GM12878 (cell line): ENCODE results near the gene LAMC3. TPM values are rescaled to one million over a fixed set of nuclear protein-coding genes. Genes with fewer than 3 reads are reported as not detected.

Experiments used
- ATAC-seq: fragments of 200-7000 bp; cut with Tn5 transposase; 3 replicates; pipeline ENCODE4 v1.9.1; 2020; ENCODE audit warnings: mild to moderate bottlenecking, moderate library complexity
- BruUV-seq: library from RNA; stranded (reverse); fragments of 400-500 nt; replicated peaks from 2 replicates; lab custom pipeline; 2021; lab: Mats Ljungman, UMichigan
- CTCF ChIA-PET: fragments of 300-600 bp; sonication (Branson Sonifier 250); formaldehyde crosslinking; extraction: SDS; loops from one replicate; lab custom pipeline; 2021; ENCODE audit warnings: inconsistent platforms; lab: Yijun Ruan, JAX
- POLR2A ChIA-PET: fragments of 350-600 bp; formaldehyde crosslinking; extraction: SDS; loops from one replicate; lab custom pipeline; 2021; ENCODE audit warnings: inconsistent platforms; lab: Charles Lee
- RAD21 ChIA-PET: fragments of 300-600 bp; sonication (Branson Sonifier 250); formaldehyde crosslinking; loops from one replicate; lab custom pipeline; 2023; ENCODE audit warnings: antibody characterized with exemption; ENCODE audit not compliant: unreplicated experiment; lab: Charles Lee
- SMC1A ChIA-PET: fragments of 300-600 bp; sonication (Branson Sonifier 250); formaldehyde crosslinking; loops from one replicate; lab custom pipeline; 2023; ENCODE audit not compliant: unreplicated experiment, uncharacterized antibody; lab: Charles Lee
- DNase-seq: peaks from one replicate; pipeline ENCODE4 v3.0.0-alpha.2; 2011; ENCODE audit warnings: low read depth, low spot score
- FAIRE-seq: peaks from 3 replicates; lab custom pipeline; 2011; peaks lifted over from hg19 to GRCh38; lab: Jason Lieb, UNC
- H2AFZ ChIP-seq: 2 replicates; pipeline ENCODE4 v1.6.0; 2011; ENCODE audit warnings: low read depth, low read length, control low read depth; ENCODE audit not compliant: control insufficient read depth
- H3K27ac ChIP-seq: 2 replicates; pipeline ENCODE4 v1.5.1; 2011; ENCODE audit warnings: control low read depth; ENCODE audit not compliant: control insufficient read depth, insufficient read depth
- H3K27me3 ChIP-seq, 2 experiments: replicated peaks in 1 of 2; 2 replicates each; pipeline versions ENCODE4 v1.6.0 to v1.6.1; 2011; ENCODE audit warnings: low read length in 1 of 2; ENCODE audit not compliant: control insufficient read depth in 2 of 2, insufficient read depth in 2 of 2
- H3K36me3 ChIP-seq, 2 experiments: 2 replicates each; pipeline ENCODE4 v1.5.1; 2011; ENCODE audit warnings: low read length in 1 of 2; ENCODE audit not compliant: control insufficient read depth in 2 of 2, insufficient read depth in 2 of 2
- H3K4me1 ChIP-seq: 2 replicates; pipeline ENCODE4 v1.6.1; 2011; ENCODE audit warnings: mild to moderate bottlenecking, low read length, moderate library complexity, mixed read lengths; ENCODE audit not compliant: control insufficient read depth, insufficient read depth
- H3K4me2 ChIP-seq: 2 replicates; pipeline ENCODE4 v1.6.0; 2011; ENCODE audit warnings: control low read depth; ENCODE audit not compliant: control insufficient read depth, insufficient read depth
- H3K4me3 ChIP-seq: fragments of 200-600 bp; sonication (generic); 2 replicates; pipeline ENCODE4 v1.5.1; 2016
- H3K79me2 ChIP-seq: 2 replicates; pipeline ENCODE4 v1.6.0; 2011; ENCODE audit warnings: low read length; ENCODE audit not compliant: control insufficient read depth, insufficient read depth
- H3K9ac ChIP-seq: 2 replicates; pipeline ENCODE4 v1.8.0; 2011; ENCODE audit warnings: low read length, control low read depth, mixed read lengths; ENCODE audit not compliant: control insufficient read depth, insufficient read depth
- H3K9me3 ChIP-seq: replicated peaks from 3 replicates; pipeline ENCODE4 v1.5.1; 2011; ENCODE audit warnings: mild to moderate bottlenecking, low read length; ENCODE audit not compliant: control insufficient read depth, insufficient read depth
- H4K20me1 ChIP-seq: 2 replicates; pipeline ENCODE4 v1.6.0; 2011; ENCODE audit not compliant: control insufficient read depth, insufficient read depth
- CHD4 ChIP-seq: fragments of 200-600 bp; sonication (generic); IDR thresholded peaks from 2 replicates; pipeline ENCODE4 v1.6.1; 2016; ENCODE audit warnings: mild to moderate bottlenecking
- ESRRA ChIP-seq: IDR thresholded peaks from 2 replicates; pipeline ENCODE4 v1.6.1; 2012; ENCODE audit warnings: mild to moderate bottlenecking, low read length, improper control_type of control experiment
- ETV6 ChIP-seq, 2 experiments: fragments of 450-650 bp in 1 of 2; IDR thresholded peaks in 1 of 2; conservative IDR thresholded peaks in 1 of 2; 2 replicates each; pipeline ENCODE4 v1.6.1; 2014; ENCODE audit warnings: antibody characterized with exemption in 1 of 2, borderline replicate concordance in 1 of 2, low read depth in 1 of 2, mild to moderate bottlenecking in 1 of 2, moderate library complexity in 1 of 2
- SIN3A ChIP-seq: IDR thresholded peaks from 2 replicates; pipeline ENCODE4 v1.6.1; 2012; ENCODE audit warnings: low read depth, low read length, improper control_type of control experiment
- SMARCA5 ChIP-seq: fragments of 450-650 bp; IDR thresholded peaks from 2 replicates; pipeline ENCODE4 v1.6.1; 2017; ENCODE audit warnings: mild to moderate bottlenecking
- SUPT20H ChIP-seq: IDR thresholded peaks from 2 replicates; pipeline ENCODE4 v1.6.1; 2011; ENCODE audit warnings: low read depth, mild to moderate bottlenecking, low read length, moderate library complexity, borderline replicate concordance; ENCODE audit not compliant: control insufficient read depth
- TAF1 ChIP-seq: IDR thresholded peaks from 2 replicates; pipeline ENCODE4 v1.6.1; 2011; ENCODE audit warnings: mild to moderate bottlenecking, low read depth, low read length, borderline replicate concordance
- YBX1 ChIP-seq: fragments of 450-650 bp; IDR thresholded peaks from 2 replicates; pipeline ENCODE4 v1.6.1; 2016; ENCODE audit warnings: antibody characterized with exemption
- ZNF274 ChIP-seq: IDR thresholded peaks from one replicate; pipeline ENCODE4 v1.8.0; 2011; ENCODE audit not compliant: insufficient read length, insufficient read depth
- WGBS: methylation state at CpG from one replicate; pipeline ENCODE4 v1.1.6; 2016; ENCODE audit warnings: low lambda C conversion rate; ENCODE audit not compliant: insufficient replicate concordance, insufficient coverage; ENCODE audit errors: missing lambda C conversion rate; 5-methylcytosine and 5-hydroxymethylcytosine counted together
- in situ Hi-C: fragments of 300-500 bp; cut with MboI; formaldehyde crosslinking; loops from 9 replicates; pipeline ENCODE4 v1.14.3; 2018; ENCODE audit warnings: mixed read lengths
- intact Hi-C: fragments of 100-400 bp; cut with micrococcal nuclease; formaldehyde crosslinking; loops from one replicate; pipeline ENCODE4 v1.14.2; 2022; ENCODE audit not compliant: unreplicated experiment
- polyA plus RNA-seq, 11 experiments: library from polyadenylated mRNA; depleted of rRNA in 4 of 11; unstranded in 6 of 11; stranded (reverse) in 5 of 11; fragments of >200 nt; fragmentation: Nextera tagmentation in 4 of 11; fragmentation: Illumina TruSeq in 1 of 11; extraction: Ambion mirVana in 4 of 11; extraction: Trizol in 1 of 11; gene quantifications; 1 replicate in 1 of 11; 2 replicates in 10 of 11; pipeline versions ENCODE4 v1.2.1 to v1.2.3, GENCODE V29; 2011 to 2016; ENCODE audit warnings: inconsistent platforms in 2 of 11, missing spikeins in 2 of 11, low read depth in 1 of 11
- total RNA-seq, 4 experiments: library from RNA; depleted of rRNA in 3 of 4; stranded (reverse); fragments of >200 nt in 3 of 4; fragmentation: Illumina TruSeq in 1 of 4; extraction: Trizol in 1 of 4; gene quantifications; 2 replicates each; pipeline versions ENCODE4 v1.2.1 to v1.2.3, GENCODE V29; 2013 to 2021
- TF ChIP-seq, protein P1 (sequence below): IDR thresholded peaks from 2 replicates; pipeline ENCODE4 v1.6.1; 2012; ENCODE audit warnings: low read depth, low read length, improper control_type of control experiment
- TF ChIP-seq, protein P2 (sequence below): IDR thresholded peaks from 2 replicates; pipeline ENCODE4 v1.6.1; 2011; ENCODE audit warnings: borderline replicate concordance, low read depth, mild to moderate bottlenecking, moderate library complexity, low read length; ENCODE audit not compliant: insufficient read depth, poor library complexity, severe bottlenecking
- TF ChIP-seq, protein P3 (sequence below): fragments of 150-350 bp; IDR thresholded peaks from 2 replicates; pipeline ENCODE4 v1.6.1; 2016; ENCODE audit warnings: low read depth, low read length
- TF ChIP-seq, protein P4 (sequence below): fragments of 450-650 bp; IDR thresholded peaks from 2 replicates; pipeline ENCODE4 v1.6.1; 2017; ENCODE audit warnings: mild to moderate bottlenecking, moderate library complexity

Gene LAMC3
- total and polyA plus RNA-seq, 10 of the 15 experiments (the other 5 are each of a cell fraction or from before 2014, with no cell fraction given): under 0.01 to 0.08 TPM; not detected in 8

DNA sequence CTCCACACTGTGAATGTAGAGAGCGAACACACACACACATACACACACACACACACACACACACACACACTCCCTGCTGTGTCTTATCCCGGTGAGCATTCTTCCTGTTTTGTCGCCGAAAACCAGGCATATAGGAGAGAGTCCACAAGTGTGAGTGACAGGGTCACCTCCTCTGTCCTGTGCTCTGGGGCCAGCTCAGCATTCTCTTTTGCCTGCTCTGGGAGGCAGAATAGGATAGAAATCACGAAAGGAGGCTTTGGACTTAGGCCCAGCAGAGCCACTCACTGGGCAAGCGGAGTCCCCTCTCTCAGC, 3.0 kb downstream of the LAMC3 start (continued):
- TF ChIP-seq ZNF274 (no peak), SIN3A (no peak), TAF1 (no peak)

DNA sequence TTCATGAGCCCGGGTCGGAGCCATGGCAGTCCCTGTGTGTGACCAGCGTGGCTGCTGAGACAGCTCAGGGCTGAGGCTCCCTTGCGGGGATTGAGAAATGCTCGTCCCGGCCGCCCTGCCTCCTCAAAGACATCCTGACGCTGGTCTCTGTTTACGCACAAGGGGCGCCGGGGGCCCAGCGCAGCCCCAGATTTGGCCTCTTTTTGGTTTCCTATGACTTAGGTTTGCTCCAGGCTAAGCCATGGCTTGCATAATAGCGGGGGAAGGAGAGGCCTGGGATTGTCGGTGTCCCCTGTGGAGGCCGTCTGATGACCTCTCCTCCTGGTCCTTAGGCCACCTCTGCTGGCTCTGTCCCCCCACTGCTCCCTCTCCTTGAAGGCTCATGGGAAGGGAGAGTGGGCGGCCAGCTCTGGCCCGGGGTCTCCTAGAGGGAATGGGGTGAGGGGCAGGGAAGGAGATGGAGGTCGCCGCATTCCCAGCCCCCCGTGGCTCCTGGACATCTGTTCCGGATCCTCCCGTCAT, 3.5 kb downstream of the LAMC3 start:
- no peak for FAIRE-seq
- H3K27me3 ChIP-seq: peaks cover 0 to 2% of the 10 kb centered on the region in 2 experiments; a peak in 3 of 4 replicates
- TF ChIP-seq, protein P1, sequence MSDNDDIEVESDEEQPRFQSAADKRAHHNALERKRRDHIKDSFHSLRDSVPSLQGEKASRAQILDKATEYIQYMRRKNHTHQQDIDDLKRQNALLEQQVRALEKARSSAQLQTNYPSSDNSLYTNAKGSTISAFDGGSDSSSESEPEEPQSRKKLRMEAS: no peak
- no peak for TF ChIP-seq ETV6 (conservative IDR thresholded peaks at IDR 0.05 in 1 of 2, IDR thresholded peaks at IDR 0.05 in 1 of 2; ENCODE audit: borderline replicate concordance in 1 of 2, low read depth in 1 of 2)
- no peak for TF ChIP-seq CHD4
- no peak for TF ChIP-seq YBX1
- no peak for TF ChIP-seq SUPT20H
- TF ChIP-seq, protein P2, sequence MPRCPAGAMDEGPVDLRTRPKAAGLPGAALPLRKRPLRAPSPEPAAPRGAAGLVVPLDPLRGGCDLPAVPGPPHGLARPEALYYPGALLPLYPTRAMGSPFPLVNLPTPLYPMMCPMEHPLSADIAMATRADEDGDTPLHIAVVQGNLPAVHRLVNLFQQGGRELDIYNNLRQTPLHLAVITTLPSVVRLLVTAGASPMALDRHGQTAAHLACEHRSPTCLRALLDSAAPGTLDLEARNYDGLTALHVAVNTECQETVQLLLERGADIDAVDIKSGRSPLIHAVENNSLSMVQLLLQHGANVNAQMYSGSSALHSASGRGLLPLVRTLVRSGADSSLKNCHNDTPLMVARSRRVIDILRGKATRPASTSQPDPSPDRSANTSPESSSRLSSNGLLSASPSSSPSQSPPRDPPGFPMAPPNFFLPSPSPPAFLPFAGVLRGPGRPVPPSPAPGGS: no peak
- TF ChIP-seq SMARCA5: no peak
- no peak for TF ChIP-seq ESRRA
- TF ChIP-seq, protein P3, sequence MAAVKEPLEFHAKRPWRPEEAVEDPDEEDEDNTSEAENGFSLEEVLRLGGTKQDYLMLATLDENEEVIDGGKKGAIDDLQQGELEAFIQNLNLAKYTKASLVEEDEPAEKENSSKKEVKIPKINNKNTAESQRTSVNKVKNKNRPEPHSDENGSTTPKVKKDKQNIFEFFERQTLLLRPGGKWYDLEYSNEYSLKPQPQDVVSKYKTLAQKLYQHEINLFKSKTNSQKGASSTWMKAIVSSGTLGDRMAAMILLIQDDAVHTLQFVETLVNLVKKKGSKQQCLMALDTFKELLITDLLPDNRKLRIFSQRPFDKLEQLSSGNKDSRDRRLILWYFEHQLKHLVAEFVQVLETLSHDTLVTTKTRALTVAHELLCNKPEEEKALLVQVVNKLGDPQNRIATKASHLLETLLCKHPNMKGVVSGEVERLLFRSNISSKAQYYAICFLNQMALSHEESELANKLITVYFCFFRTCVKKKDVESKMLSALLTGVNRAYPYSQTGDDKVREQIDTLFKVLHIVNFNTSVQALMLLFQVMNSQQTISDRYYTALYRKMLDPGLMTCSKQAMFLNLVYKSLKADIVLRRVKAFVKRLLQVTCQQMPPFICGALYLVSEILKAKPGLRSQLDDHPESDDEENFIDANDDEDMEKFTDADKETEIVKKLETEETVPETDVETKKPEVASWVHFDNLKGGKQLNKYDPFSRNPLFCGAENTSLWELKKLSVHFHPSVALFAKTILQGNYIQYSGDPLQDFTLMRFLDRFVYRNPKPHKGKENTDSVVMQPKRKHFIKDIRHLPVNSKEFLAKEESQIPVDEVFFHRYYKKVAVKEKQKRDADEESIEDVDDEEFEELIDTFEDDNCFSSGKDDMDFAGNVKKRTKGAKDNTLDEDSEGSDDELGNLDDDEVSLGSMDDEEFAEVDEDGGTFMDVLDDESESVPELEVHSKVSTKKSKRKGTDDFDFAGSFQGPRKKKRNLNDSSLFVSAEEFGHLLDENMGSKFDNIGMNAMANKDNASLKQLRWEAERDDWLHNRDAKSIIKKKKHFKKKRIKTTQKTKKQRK: no peak
- TF ChIP-seq, protein P4, sequence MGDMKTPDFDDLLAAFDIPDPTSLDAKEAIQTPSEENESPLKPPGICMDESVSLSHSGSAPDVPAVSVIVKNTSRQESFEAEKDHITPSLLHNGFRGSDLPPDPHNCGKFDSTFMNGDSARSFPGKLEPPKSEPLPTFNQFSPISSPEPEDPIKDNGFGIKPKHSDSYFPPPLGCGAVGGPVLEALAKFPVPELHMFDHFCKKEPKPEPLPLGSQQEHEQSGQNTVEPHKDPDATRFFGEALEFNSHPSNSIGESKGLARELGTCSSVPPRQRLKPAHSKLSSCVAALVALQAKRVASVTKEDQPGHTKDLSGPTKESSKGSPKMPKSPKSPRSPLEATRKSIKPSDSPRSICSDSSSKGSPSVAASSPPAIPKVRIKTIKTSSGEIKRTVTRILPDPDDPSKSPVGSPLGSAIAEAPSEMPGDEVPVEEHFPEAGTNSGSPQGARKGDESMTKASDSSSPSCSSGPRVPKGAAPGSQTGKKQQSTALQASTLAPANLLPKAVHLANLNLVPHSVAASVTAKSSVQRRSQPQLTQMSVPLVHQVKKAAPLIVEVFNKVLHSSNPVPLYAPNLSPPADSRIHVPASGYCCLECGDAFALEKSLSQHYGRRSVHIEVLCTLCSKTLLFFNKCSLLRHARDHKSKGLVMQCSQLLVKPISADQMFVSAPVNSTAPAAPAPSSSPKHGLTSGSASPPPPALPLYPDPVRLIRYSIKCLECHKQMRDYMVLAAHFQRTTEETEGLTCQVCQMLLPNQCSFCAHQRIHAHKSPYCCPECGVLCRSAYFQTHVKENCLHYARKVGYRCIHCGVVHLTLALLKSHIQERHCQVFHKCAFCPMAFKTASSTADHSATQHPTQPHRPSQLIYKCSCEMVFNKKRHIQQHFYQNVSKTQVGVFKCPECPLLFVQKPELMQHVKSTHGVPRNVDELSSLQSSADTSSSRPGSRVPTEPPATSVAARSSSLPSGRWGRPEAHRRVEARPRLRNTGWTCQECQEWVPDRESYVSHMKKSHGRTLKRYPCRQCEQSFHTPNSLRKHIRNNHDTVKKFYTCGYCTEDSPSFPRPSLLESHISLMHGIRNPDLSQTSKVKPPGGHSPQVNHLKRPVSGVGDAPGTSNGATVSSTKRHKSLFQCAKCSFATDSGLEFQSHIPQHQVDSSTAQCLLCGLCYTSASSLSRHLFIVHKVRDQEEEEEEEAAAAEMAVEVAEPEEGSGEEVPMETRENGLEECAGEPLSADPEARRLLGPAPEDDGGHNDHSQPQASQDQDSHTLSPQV: no peak

More for the DNA sequence above, 3.5 kb downstream of the LAMC3 start:
- Histone ChIP-seq H3K9ac (no peak overlapping the region), H3K9me3 (no peaks in the 10 kb centered on the region), H3K4me3 (no peak overlapping the region), H3K4me2 (no peak overlapping the region), H3K79me2 (no peaks in the 10 kb centered on the region), H2AFZ (no peak overlapping the region), H3K27ac (no peak overlapping the region), H3K36me3 (no peaks in the 10 kb centered on the region), H3K4me1 (no peaks in the 10 kb centered on the region), H4K20me1 (no peaks in the 10 kb centered on the region)
- ChIA-PET CTCF (no interaction called here), POLR2A (no interaction called here), SMC1A (interaction anchor here (0.7 kb wide), 1 partner anchor 34 kb away, joined by 3 read pairs; no protein-coding TSS in a partner anchor), RAD21 (no interaction called here)
- in situ Hi-C loops: no loop called here
- DNase-seq (no peak), ATAC-seq (no peak)
- WGBS: 46% methylated on average over 22 of the region's 22 CpGs
- intact Hi-C loops: no loop called here
- BruUV-seq: no TSS peak
